IMR-90 (cell line): ENCODE results near the gene DIABLO. TPM values are rescaled to one million over a fixed set of nuclear protein-coding genes. Genes with fewer than 3 reads are reported as not detected.

Experiments used
- ATAC-seq: fragments of 200-7000 bp; cut with Tn5 transposase; 2 replicates; pipeline ENCODE4 v1.9.1; 2020; ENCODE audit warnings: low read depth, mild to moderate bottlenecking, moderate library complexity
- BruUV-seq: library from RNA; stranded (reverse); fragments of 400-500 nt; replicated peaks from 2 replicates; lab custom pipeline; 2021; lab: Mats Ljungman, UMichigan
- CTCF ChIA-PET: fragments of 300-600 bp; formaldehyde crosslinking; extraction: SDS; loops from one replicate; lab custom pipeline; 2021; ENCODE audit warnings: antibody characterized with exemption; lab: Yijun Ruan, JAX
- POLR2A ChIA-PET: fragments of 300-600 bp; sonication (Branson Sonifier 250); formaldehyde crosslinking; loops from one replicate; lab custom pipeline; 2022; ENCODE audit warnings: antibody characterized with exemption; ENCODE audit not compliant: unreplicated experiment; lab: Charles Lee
- DNase-seq: peaks from one replicate; pipeline ENCODE4 v3.0.0; 2013
- H2AFZ ChIP-seq: replicated peaks from 2 replicates; pipeline ENCODE3; 2013; ENCODE audit warnings: low read length, mild to moderate bottlenecking; ENCODE audit not compliant: poor library complexity
- H2AK5ac ChIP-seq: 2 replicates; pipeline ENCODE4 v1.6.1; 2013; ENCODE audit warnings: low read depth, low read length, inconsistent platforms
- H2AK9ac ChIP-seq: replicated peaks from 2 replicates; pipeline ENCODE3; 2013; ENCODE audit warnings: mild to moderate bottlenecking, low read depth, low read length, moderate library complexity; ENCODE audit not compliant: poor library complexity
- H2BK120ac ChIP-seq: 2 replicates; pipeline ENCODE4 v1.6.1; 2013; ENCODE audit warnings: low read depth, low read length, inconsistent platforms
- H2BK15ac ChIP-seq: 3 replicates; pipeline ENCODE4 v1.6.1; 2013; ENCODE audit warnings: low read depth, low read length, inconsistent platforms
- H2BK20ac ChIP-seq: 2 replicates; pipeline ENCODE4 v1.6.1; 2013; ENCODE audit warnings: low read depth, mild to moderate bottlenecking, inconsistent platforms, low read length, moderate library complexity
- H2BK5ac ChIP-seq: 2 replicates; pipeline ENCODE4 v1.6.1; 2013; ENCODE audit warnings: mild to moderate bottlenecking, low read depth, low read length, inconsistent platforms; ENCODE audit not compliant: poor library complexity, severe bottlenecking
- H3K14ac ChIP-seq: replicated peaks from 2 replicates; pipeline ENCODE4 v1.6.1; 2013; ENCODE audit warnings: low read depth, low read length, inconsistent platforms
- H3K18ac ChIP-seq: 2 replicates; pipeline ENCODE4 v1.6.1; 2013; ENCODE audit warnings: low read depth, low read length, control low read depth
- H3K23ac ChIP-seq: 2 replicates; pipeline ENCODE4 v1.6.1; 2013; ENCODE audit warnings: low read depth, low read length, inconsistent platforms
- H3K27ac ChIP-seq: 2 replicates; pipeline ENCODE4 v1.5.1; 2013; ENCODE audit warnings: mild to moderate bottlenecking, control low read depth, low read length; ENCODE audit not compliant: insufficient read depth
- H3K27me3 ChIP-seq: 2 replicates; pipeline ENCODE4 v1.6.1; 2013; ENCODE audit warnings: low read length; ENCODE audit not compliant: control insufficient read depth, insufficient read depth
- H3K36me3 ChIP-seq: 2 replicates; pipeline ENCODE4 v1.6.1; 2013; ENCODE audit warnings: low read length, mixed read lengths; ENCODE audit not compliant: control insufficient read depth, insufficient read depth
- H3K4ac ChIP-seq: 2 replicates; pipeline ENCODE4 v1.6.1; 2013; ENCODE audit warnings: low read depth, low read length, inconsistent platforms
- H3K4me1 ChIP-seq: 2 replicates; pipeline ENCODE4 v1.6.1; 2013; ENCODE audit warnings: low read length, mixed read lengths; ENCODE audit not compliant: control insufficient read depth, insufficient read depth
- H3K4me2 ChIP-seq: 2 replicates; pipeline ENCODE4 v1.6.1; 2013; ENCODE audit warnings: low read depth, mild to moderate bottlenecking, control low read depth, low read length, moderate library complexity
- H3K4me3 ChIP-seq: 2 replicates; pipeline ENCODE4 v1.5.1; 2013; ENCODE audit warnings: low read depth, mild to moderate bottlenecking, control low read depth, low read length, moderate library complexity; ENCODE audit not compliant: insufficient read depth
- H3K56ac ChIP-seq: 2 replicates; pipeline ENCODE4 v1.6.1; 2013; ENCODE audit warnings: low read length, inconsistent platforms; ENCODE audit not compliant: insufficient read depth; ENCODE audit errors: extremely low read depth
- H3K79me1 ChIP-seq, 2 experiments: 2 replicates each; pipeline ENCODE4 v1.6.1; 2013; ENCODE audit warnings: low read length in 2 of 2, inconsistent platforms in 1 of 2, low read depth in 1 of 2
- H3K9ac ChIP-seq: 2 replicates; pipeline ENCODE4 v1.6.1; 2013; ENCODE audit warnings: low read depth, low read length, control low read depth
- H3K9me1 ChIP-seq: 2 replicates; pipeline ENCODE4 v1.6.1; 2013; ENCODE audit warnings: low read length, inconsistent platforms; ENCODE audit not compliant: insufficient read depth
- H3K9me3 ChIP-seq: 2 replicates; pipeline ENCODE4 v1.6.1; 2013; ENCODE audit warnings: low read length; ENCODE audit not compliant: control insufficient read depth, insufficient read depth
- H4K20me1 ChIP-seq: 2 replicates; pipeline ENCODE4 v1.6.1; 2013; ENCODE audit warnings: low read length, inconsistent platforms; ENCODE audit not compliant: insufficient read depth
- H4K5ac ChIP-seq: 2 replicates; pipeline ENCODE4 v1.6.1; 2013; ENCODE audit warnings: mild to moderate bottlenecking, low read depth, low read length, control low read depth
- H4K8ac ChIP-seq, 2 experiments: 2 replicates each; pipeline ENCODE4 v1.6.1; 2013; ENCODE audit warnings: low read depth in 2 of 2, low read length in 2 of 2, control low read depth in 1 of 2, inconsistent platforms in 1 of 2
- H4K91ac ChIP-seq: 2 replicates; pipeline ENCODE4 v1.6.1; 2013; ENCODE audit warnings: low read depth, low read length, inconsistent platforms; ENCODE audit not compliant: insufficient read depth
- CEBPB ChIP-seq: IDR thresholded peaks from 2 replicates; pipeline ENCODE4 v1.6.1; 2012; ENCODE audit warnings: low read depth, low read length, improper control_type of control experiment
- FOS ChIP-seq: fragments of 150-350 bp; IDR thresholded peaks from 2 replicates; pipeline ENCODE4 v1.6.1; 2016; ENCODE audit warnings: low read depth, low read length
- MXI1 ChIP-seq: IDR thresholded peaks from 2 replicates; pipeline ENCODE4 v1.6.1; 2012; ENCODE audit warnings: low read depth, mild to moderate bottlenecking, low read length, moderate library complexity, borderline replicate concordance
- RFX5 ChIP-seq: IDR thresholded peaks from 2 replicates; pipeline ENCODE4 v1.8.0; 2012; ENCODE audit warnings: low read depth, mild to moderate bottlenecking, low read length, moderate library complexity
- WGBS, 2 experiments: methylation state at CpG; one replicate each; pipeline versions ENCODE4 v1.1.5 to v1.1.7; 2013; ENCODE audit warnings: missing lambda C conversion rate in 2 of 2; ENCODE audit not compliant: insufficient read length in 1 of 2; ENCODE audit errors: extremely low coverage in 2 of 2; 5-methylcytosine and 5-hydroxymethylcytosine counted together
- dilution Hi-C: fragments of 300-500 bp; cut with HindIII; formaldehyde crosslinking; loops from one replicate; pipeline ENCODE4 v1.14.3; 2018; ENCODE audit warnings: low sequenced_read_pairs; ENCODE audit not compliant: unreplicated experiment
- in situ Hi-C: fragments of 300-500 bp; cut with MboI; formaldehyde crosslinking; loops from 3 replicates; pipeline ENCODE4 v1.14.3; 2019; ENCODE audit warnings: low sequenced_read_pairs, inconsistent platforms, mixed read lengths
- intact Hi-C: fragments of 100-400 bp; cut with micrococcal nuclease; formaldehyde crosslinking; loops from 2 replicates; pipeline ENCODE4 v1.10.0; 2022
- polyA plus RNA-seq, 3 experiments: library from polyadenylated mRNA; depleted of rRNA; stranded (reverse); fragments of >200 nt; gene quantifications; 2 replicates each; pipeline ENCODE4 v1.2.3, GENCODE V29; 2012; ENCODE audit warnings: low replicate concordance in 1 of 3
- total RNA-seq: library from RNA; depleted of rRNA; stranded (reverse); fragments of >200 nt; gene quantifications from 2 replicates; pipeline ENCODE4 v1.2.3, GENCODE V29; 2012

Gene DIABLO
- total and polyA plus RNA-seq, 2 of the 4 experiments (the other 2 are of a cell fraction) = 69.7 to 102 TPM

DNA sequence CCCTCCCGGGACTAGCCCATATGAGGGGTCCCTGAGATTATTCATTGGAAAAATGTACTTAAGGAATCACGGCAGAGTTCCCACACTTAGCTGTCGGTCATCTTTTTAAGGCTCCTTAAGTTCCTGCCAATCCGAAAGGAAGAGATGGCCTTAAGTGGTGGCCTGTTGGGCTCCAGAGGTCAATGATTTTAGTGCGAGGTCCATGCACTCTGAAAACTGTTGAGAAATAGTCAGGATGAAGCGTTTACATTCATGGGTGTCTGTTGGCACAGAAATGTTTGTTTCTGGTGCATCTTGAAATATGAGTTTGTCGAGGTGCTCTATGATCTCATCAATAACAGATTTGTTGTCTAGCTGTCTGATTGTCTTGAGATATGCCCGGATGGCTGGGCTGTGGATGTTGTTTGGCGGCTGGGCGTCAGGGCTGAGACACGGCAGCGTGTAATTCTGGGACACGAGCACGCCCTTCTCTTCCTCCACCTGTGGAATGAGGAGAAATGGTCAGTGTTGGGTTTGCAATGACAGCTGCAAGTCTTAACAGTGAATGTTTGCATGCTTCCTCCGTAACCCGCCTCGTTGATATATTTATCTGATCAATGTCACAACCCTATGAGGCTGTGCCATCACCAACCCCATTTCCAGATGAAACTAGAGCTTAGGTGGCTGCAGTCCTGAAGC, 53.5 kb downstream of the DIABLO start:
- POLR2A ChIA-PET = no interaction called here
- DNase-seq (no peak), ATAC-seq (no peak)
- no peak overlapping the region for H3K14ac ChIP-seq
- intact Hi-C loops = no loop called here
- H3K56ac ChIP-seq = no peak overlapping the region
- H2AK5ac ChIP-seq = no peak overlapping the region
- H2BK5ac ChIP-seq = no peak overlapping the region
- no peak overlapping the region for H4K5ac ChIP-seq
- TF ChIP-seq MXI1 (no peak), RFX5 (no peak), FOS (no peak), CEBPB (no peak)
- H3K4ac ChIP-seq = no peak overlapping the region
- no peak overlapping the region for H2AK9ac ChIP-seq
- dilution Hi-C loops = no loop called here
- no peaks in the 10 kb centered on the region for H3K4me1 ChIP-seq
- H4K20me1 ChIP-seq = no peaks in the 10 kb centered on the region
- no peak overlapping the region for H2BK20ac ChIP-seq
- no peak overlapping the region for H3K9ac ChIP-seq
- H2AFZ ChIP-seq = no peak overlapping the region
- H3K23ac ChIP-seq = no peak overlapping the region
- H3K9me3 ChIP-seq = no peaks in the 10 kb centered on the region
- H3K36me3 ChIP-seq = no peaks in the 10 kb centered on the region
- CTCF ChIA-PET = no interaction called here
- no peak overlapping the region for H2BK120ac ChIP-seq
- H3K27me3 ChIP-seq = peaks cover 18% of the 10 kb centered on the region
- H2BK15ac ChIP-seq = no peak overlapping the region
- H4K91ac ChIP-seq = no peak overlapping the region
- H3K18ac ChIP-seq = no peak overlapping the region
- H3K79me1 ChIP-seq = no peaks in the 10 kb centered on the region
- no peak overlapping the region for H4K8ac ChIP-seq
- BruUV-seq = no TSS peak
- no peak overlapping the region for H3K27ac ChIP-seq
- H3K4me2 ChIP-seq = no peak overlapping the region
- WGBS, 2 experiments = 62% methylated on average over 8 of the region's 17 CpGs; no CpG with 5 or more reads in 1 of the 2 experiments
- in situ Hi-C loops = no loop called here
- H3K9me1 ChIP-seq = no peaks in the 10 kb centered on the region; the same call in 1 of the 2 replicates
- no peak overlapping the region for H3K4me3 ChIP-seq
